ENCODE data around the gene POLD1. TPM values are rescaled to one million over a fixed set of nuclear protein-coding genes. Genes with fewer than 3 reads are reported as not detected.

Gene POLD1
- total and polyA plus RNA-seq, 12 donors = 1.9 to 93.9 (median 17.8) TPM

DNA sequence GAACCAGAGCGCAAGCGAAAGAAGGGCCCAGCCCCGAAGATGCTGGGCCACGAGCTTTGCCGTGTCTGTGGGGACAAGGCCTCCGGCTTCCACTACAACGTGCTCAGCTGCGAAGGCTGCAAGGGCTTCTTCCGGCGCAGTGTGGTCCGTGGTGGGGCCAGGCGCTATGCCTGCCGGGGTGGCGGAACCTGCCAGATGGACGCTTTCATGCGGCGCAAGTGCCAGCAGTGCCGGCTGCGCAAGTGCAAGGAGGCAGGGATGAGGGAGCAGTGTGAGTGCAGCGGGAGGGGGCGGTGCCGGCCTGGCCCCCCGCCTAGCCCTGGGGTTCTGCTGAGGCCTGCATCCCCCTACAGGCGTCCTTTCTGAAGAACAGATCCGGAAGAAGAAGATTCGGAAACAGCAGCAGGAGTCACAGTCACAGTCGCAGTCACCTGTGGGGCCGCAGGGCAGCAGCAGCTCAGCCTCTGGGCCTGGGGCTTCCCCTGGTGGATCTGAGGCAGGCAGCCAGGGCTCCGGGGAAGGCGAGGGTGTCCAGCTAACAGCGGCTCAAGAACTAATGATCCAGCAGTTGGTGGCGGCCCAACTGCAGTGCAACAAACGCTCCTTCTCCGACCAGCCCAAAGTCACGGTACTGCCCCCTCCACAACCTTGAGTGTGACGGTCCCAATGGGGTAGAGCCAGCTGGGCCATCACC, 5.8 kb upstream of the POLD1 start:
- Histone ChIP-seq H3K4me3 (no peak overlapping the region), H3K27me3 (no peaks in the 10 kb centered on the region), H3K4me1 (replicated peaks in 1 of 2) (peaks cover 0 to 2% of the 10 kb centered on the region in 2 donors), H3K36me3 (replicated peaks in 1 of 2) (peaks cover 0 to 56% of the 10 kb centered on the region in 2 donors), H3K27ac (no peak overlapping the region), H3K9me3 (replicated peaks in 1 of 3) (no peaks in the 10 kb centered on the region)
- DNase-seq = no peak
- intact Hi-C loops (cut with DNase I) = no loop called here
- 89 to 95% (median 92%) methylated on average over 22 to 36 of the region's 36 CpGs for WGBS, 4 donors
- TF ChIP-seq, protein P1, sequence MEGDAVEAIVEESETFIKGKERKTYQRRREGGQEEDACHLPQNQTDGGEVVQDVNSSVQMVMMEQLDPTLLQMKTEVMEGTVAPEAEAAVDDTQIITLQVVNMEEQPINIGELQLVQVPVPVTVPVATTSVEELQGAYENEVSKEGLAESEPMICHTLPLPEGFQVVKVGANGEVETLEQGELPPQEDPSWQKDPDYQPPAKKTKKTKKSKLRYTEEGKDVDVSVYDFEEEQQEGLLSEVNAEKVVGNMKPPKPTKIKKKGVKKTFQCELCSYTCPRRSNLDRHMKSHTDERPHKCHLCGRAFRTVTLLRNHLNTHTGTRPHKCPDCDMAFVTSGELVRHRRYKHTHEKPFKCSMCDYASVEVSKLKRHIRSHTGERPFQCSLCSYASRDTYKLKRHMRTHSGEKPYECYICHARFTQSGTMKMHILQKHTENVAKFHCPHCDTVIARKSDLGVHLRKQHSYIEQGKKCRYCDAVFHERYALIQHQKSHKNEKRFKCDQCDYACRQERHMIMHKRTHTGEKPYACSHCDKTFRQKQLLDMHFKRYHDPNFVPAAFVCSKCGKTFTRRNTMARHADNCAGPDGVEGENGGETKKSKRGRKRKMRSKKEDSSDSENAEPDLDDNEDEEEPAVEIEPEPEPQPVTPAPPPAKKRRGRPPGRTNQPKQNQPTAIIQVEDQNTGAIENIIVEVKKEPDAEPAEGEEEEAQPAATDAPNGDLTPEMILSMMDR (IDR thresholded peaks at IDR 0.05) = no peak
- TF ChIP-seq POLR2A (IDR thresholded peaks at IDR 0.05) = no peak

DNA sequence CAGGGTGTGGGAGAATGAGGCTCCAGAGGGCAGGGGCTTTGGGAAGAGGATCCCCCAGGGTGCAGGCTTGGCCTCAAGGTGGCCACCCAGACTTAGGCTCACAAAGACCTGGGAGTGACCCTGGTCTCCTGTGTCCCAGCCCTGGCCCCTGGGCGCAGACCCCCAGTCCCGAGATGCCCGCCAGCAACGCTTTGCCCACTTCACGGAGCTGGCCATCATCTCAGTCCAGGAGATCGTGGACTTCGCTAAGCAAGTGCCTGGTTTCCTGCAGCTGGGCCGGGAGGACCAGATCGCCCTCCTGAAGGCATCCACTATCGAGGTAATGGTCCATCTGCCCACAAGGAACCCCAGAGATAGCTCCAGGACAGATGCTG, 5.3 kb upstream of the POLD1 start:
- DNase-seq = no peak
- Histone ChIP-seq H3K9me3 (replicated peaks in 1 of 3) (no peaks in the 10 kb centered on the region), H3K4me1 (replicated peaks in 1 of 2) (peaks cover 0 to 8% of the 10 kb centered on the region in 2 donors), H3K27me3 (no peaks in the 10 kb centered on the region), H3K4me3 (no peak overlapping the region), H3K36me3 (replicated peaks in 1 of 2) (peaks cover 0 to 56% of the 10 kb centered on the region in 2 donors), H3K27ac (no peak overlapping the region)
- no peak for TF ChIP-seq POLR2A (IDR thresholded peaks at IDR 0.05)
- TF ChIP-seq, protein P1 (IDR thresholded peaks at IDR 0.05) = no peak
- intact Hi-C loops (cut with DNase I) = no loop called here
- WGBS, 4 donors = 90 to 97% (median 95%) methylated on average over 5 to 10 of the region's 10 CpGs

DNA sequence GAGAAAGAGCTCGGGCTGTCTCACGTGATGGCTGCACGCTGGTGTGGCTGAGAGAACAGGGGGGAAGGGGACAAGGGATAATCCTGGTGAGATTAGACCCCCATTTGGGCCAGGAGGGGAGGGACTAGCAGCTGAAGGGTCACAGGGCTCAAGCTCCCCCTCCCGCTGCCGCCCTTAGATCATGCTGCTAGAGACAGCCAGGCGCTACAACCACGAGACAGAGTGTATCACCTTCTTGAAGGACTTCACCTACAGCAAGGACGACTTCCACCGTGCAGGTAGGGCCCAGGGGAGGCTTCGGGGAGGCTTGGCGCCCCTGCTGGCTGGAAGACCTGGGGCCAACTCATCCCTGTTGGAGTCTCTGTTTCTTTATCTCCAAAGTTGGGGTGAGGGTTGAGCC, 4.5 kb upstream of the POLD1 start:
- Histone ChIP-seq H3K27ac (no peak overlapping the region), H3K4me3 (no peak overlapping the region), H3K9me3 (replicated peaks in 1 of 3) (no peaks in the 10 kb centered on the region), H3K36me3 (replicated peaks in 1 of 2) (peaks cover 0 to 56% of the 10 kb centered on the region in 2 donors), H3K27me3 (no peaks in the 10 kb centered on the region), H3K4me1 (replicated peaks in 1 of 2) (peaks cover under 1 to 9% of the 10 kb centered on the region in 2 donors)
- intact Hi-C loops (cut with DNase I) = no loop called here
- DNase-seq = no peak
- 90 to 98% (median 93%) methylated on average over 11 of the region's 11 CpGs for WGBS, 4 donors
- TF ChIP-seq, protein P1 (IDR thresholded peaks at IDR 0.05) = no peak

DNA sequence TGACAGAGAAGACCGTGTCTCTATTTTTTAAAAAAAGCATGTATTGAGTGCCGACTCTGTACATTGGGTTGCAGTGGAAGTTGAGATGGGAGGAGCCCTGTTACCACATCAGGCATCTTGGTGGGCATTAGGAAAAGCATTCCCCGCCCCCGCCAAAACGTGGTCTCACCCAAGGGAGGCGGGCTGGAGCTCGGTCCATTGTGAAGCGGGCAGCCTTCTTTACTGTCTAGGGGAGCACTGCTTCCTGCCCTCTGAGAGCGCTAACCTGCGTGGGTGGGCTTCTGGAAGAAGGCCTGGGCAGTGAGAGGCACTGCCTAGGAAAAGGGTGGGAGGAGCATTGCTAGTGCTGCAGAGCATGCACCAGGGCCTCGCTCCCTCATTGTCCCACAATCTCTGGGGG, 4.0 kb upstream of the POLD1 start:
- DNase-seq = no peak
- Histone ChIP-seq H3K4me3 (no peak overlapping the region), H3K4me1 (replicated peaks in 1 of 2) (peaks cover 6 to 15% of the 10 kb centered on the region in 2 donors), H3K27me3 (no peaks in the 10 kb centered on the region), H3K36me3 (replicated peaks in 1 of 2) (peaks cover 0 to 56% of the 10 kb centered on the region in 2 donors), H3K9me3 (replicated peaks in 1 of 3) (no peaks in the 10 kb centered on the region), H3K27ac (no peak overlapping the region)
- intact Hi-C loops (cut with DNase I) = no loop called here
- no peak for TF ChIP-seq POLR2A (IDR thresholded peaks at IDR 0.05)
- TF ChIP-seq, protein P1 (IDR thresholded peaks at IDR 0.05) = no peak
- WGBS, 4 donors = 76 to 97% (median 88%) methylated on average over 10 to 11 of the region's 11 CpGs
